Thyroid gland (tissue), 4 donors: ENCODE measurements around the gene PCBP3. TPM values are rescaled to one million over a fixed set of nuclear protein-coding genes. Genes with fewer than 3 reads are reported as not detected.
"Not testable (repeated sequence)": the region's sequence is repeated elsewhere in the genome, so short reads cannot be mapped to it uniquely, and the experiment has no call there.

Experiments
- DNase-seq, 2 donors: peaks; one replicate each; pipeline ENCODE4 v3.0.0-alpha.2; 2019
- H3K27ac ChIP-seq, 3 donors: fragments of 200-600 bp; sonication (generic); 1 replicate in 2 of 3; 2 replicates in 1 of 3; pipeline ENCODE4 v1.5.1; 2016 to 2019; ENCODE audit warnings: mild to moderate bottlenecking in 1 of 3, moderate library complexity in 1 of 3
- H3K27me3 ChIP-seq: fragments of 200-600 bp; sonication (generic); one replicate; pipeline ENCODE4 v1.5.1; 2019
- H3K36me3 ChIP-seq, 2 donors: fragments of 200-600 bp; sonication (generic); one replicate each; pipeline ENCODE4 v1.5.1; 2016 to 2019
- H3K4me1 ChIP-seq, 2 donors: fragments of 200-600 bp; sonication (generic); one replicate each; pipeline ENCODE4 v1.5.1; 2017 to 2019
- H3K4me3 ChIP-seq, 3 donors: fragments of 200-600 bp; sonication (generic); replicated peaks in 1 of 3; 1 replicate in 2 of 3; 2 replicates in 1 of 3; pipeline ENCODE4 v1.5.1; 2016; ENCODE audit warnings: mild to moderate bottlenecking in 1 of 3
- H3K9me3 ChIP-seq: fragments of 200-600 bp; sonication (generic); one replicate; pipeline ENCODE4 v1.5.1; 2017
- POLR2A ChIP-seq, 2 donors: fragments of 450-650 bp; IDR thresholded peaks; one replicate each; pipeline ENCODE4 v1.6.1; 2017; ENCODE audit warnings: antibody characterized with exemption in 2 of 2, mild to moderate bottlenecking in 2 of 2, moderate library complexity in 1 of 2
- WGBS, 2 donors: methylation state at CpG; one replicate each; pipeline ENCODE4 v1.1.5; 2017; 5-methylcytosine and 5-hydroxymethylcytosine counted together
- intact Hi-C: fragments of 100-400 bp; cut with DNase I; formaldehyde crosslinking; loops from one replicate; pipeline ENCODE4 v1.15.1; 2023
- total RNA-seq, 4 donors: library from RNA; depleted of rRNA; stranded (reverse); fragments of >200 nt; gene quantifications; one replicate each; pipeline ENCODE4 v1.2.3, GENCODE V29; 2016
- TF ChIP-seq, protein P1 (sequence below), 6 experiments: fragments of 200-600 bp in 3 of 6; fragments of 450-650 bp in 3 of 6; sonication (generic) in 3 of 6; IDR thresholded peaks; one replicate each; pipeline ENCODE4 v1.5.1; 2016 to 2019; ENCODE audit warnings: antibody characterized with exemption in 6 of 6, mild to moderate bottlenecking in 2 of 6, inconsistent platforms in 1 of 6, moderate library complexity in 1 of 6

The PCBP3 gene
- total RNA-seq, 4 donors from 2014 or later: 0.33 to 0.98 (median 0.54) TPM; not detected in 1

DNA sequence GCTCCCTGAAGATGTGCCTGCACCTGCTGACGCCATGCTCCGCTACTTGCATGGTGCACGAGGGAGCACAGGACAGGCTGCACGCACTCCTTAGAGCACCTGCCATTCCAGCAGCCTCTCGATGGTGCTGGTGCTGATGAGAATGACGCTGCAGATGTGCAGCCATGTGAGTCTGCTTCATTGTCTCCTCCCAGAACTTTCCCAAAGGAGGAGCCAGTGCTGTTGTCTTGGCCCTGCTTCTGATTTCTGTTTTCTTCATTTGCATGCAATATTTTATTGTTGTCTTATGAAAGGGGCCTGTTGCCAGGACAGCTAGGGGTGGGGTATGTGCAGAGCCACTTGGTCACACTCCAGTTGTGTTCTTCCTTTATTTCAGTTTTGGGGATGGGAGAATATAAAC is 70.1 kb downstream of the PCBP3 start:
- no peak for DNase-seq
- intact Hi-C loops: no loop called here
- Histone ChIP-seq H3K4me3 (no peak overlapping the region), H3K36me3 (no peaks in the 10 kb centered on the region), H3K4me1 (no peaks in the 10 kb centered on the region), H3K27ac (no peak overlapping the region), H3K27me3 (no peaks in the 10 kb centered on the region), H3K9me3 (no peaks in the 10 kb centered on the region)
- TF ChIP-seq, protein P1, sequence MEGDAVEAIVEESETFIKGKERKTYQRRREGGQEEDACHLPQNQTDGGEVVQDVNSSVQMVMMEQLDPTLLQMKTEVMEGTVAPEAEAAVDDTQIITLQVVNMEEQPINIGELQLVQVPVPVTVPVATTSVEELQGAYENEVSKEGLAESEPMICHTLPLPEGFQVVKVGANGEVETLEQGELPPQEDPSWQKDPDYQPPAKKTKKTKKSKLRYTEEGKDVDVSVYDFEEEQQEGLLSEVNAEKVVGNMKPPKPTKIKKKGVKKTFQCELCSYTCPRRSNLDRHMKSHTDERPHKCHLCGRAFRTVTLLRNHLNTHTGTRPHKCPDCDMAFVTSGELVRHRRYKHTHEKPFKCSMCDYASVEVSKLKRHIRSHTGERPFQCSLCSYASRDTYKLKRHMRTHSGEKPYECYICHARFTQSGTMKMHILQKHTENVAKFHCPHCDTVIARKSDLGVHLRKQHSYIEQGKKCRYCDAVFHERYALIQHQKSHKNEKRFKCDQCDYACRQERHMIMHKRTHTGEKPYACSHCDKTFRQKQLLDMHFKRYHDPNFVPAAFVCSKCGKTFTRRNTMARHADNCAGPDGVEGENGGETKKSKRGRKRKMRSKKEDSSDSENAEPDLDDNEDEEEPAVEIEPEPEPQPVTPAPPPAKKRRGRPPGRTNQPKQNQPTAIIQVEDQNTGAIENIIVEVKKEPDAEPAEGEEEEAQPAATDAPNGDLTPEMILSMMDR (IDR thresholded peaks at IDR 0.05): no peak
- TF ChIP-seq POLR2A (IDR thresholded peaks at IDR 0.05): no peak
- 53 to 75% methylated on average over 6 of the region's 6 CpGs for WGBS, 2 donors

DNA sequence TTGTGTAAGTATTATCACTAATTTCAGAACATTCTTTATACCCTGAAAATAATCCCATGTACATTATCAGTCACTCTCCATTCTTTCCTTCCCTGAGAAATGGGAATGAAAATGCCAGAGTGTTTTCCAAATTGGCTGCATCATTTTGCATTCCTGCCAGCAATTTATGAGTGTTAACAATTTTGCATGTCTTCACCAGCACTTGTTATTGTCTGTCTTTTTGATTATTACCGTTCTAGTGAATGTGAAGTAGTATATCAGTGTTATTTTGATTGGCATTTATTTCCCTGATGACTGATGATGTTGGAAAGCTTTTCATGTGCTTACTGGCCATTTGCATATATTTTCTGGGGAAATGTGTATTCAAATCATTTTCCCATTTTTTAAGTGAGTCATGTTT is 71.9 kb downstream of the PCBP3 start:
- H3K27ac ChIP-seq: no peak overlapping the region
- no peak for DNase-seq
- H3K4me3 ChIP-seq: no peak overlapping the region
- no peaks in the 10 kb centered on the region for H3K4me1 ChIP-seq
- WGBS, 2 donors: 84 to 89% methylated on average over 1 of the region's 1 CpG
- H3K36me3 ChIP-seq: no peaks in the 10 kb centered on the region
- no peaks in the 10 kb centered on the region for H3K9me3 ChIP-seq
- TF ChIP-seq, protein P1 (IDR thresholded peaks at IDR 0.05): no peak
- no peak for TF ChIP-seq POLR2A (IDR thresholded peaks at IDR 0.05)
- intact Hi-C loops: no loop called here
- H3K27me3 ChIP-seq: no peaks in the 10 kb centered on the region

DNA sequence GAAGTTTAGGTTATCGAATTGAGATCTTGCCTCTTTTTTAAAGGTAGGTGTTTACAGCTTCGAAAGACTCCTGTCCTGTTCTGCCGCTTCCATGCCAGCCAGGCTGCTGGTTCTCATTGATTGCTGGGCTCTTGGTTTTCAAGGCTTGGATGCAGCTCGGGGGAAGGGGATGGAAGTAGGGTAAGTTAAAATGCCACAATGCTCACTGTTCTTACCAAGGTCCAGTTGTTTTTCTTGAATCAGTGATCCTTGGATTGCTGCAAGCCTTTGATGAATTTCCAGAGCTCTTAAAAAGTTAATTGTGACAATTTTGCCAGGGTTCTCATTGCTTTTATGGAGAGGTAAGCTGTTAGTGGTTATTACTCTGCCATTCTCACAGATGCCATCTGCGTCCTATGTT is 74.9 kb downstream of the PCBP3 start:
- intact Hi-C loops: no loop called here
- H3K27ac ChIP-seq: no peak overlapping the region
- H3K4me1 ChIP-seq: no peaks in the 10 kb centered on the region
- no peak overlapping the region for H3K4me3 ChIP-seq
- TF ChIP-seq, protein P1 (IDR thresholded peaks at IDR 0.05): no peak
- no peak for TF ChIP-seq POLR2A (IDR thresholded peaks at IDR 0.05)
- DNase-seq: no peak
- WGBS, 2 donors: 84 to 87% methylated on average over 5 of the region's 5 CpGs
- no peaks in the 10 kb centered on the region for H3K36me3 ChIP-seq
- H3K27me3 ChIP-seq: no peaks in the 10 kb centered on the region
- H3K9me3 ChIP-seq: no peaks in the 10 kb centered on the region

DNA sequence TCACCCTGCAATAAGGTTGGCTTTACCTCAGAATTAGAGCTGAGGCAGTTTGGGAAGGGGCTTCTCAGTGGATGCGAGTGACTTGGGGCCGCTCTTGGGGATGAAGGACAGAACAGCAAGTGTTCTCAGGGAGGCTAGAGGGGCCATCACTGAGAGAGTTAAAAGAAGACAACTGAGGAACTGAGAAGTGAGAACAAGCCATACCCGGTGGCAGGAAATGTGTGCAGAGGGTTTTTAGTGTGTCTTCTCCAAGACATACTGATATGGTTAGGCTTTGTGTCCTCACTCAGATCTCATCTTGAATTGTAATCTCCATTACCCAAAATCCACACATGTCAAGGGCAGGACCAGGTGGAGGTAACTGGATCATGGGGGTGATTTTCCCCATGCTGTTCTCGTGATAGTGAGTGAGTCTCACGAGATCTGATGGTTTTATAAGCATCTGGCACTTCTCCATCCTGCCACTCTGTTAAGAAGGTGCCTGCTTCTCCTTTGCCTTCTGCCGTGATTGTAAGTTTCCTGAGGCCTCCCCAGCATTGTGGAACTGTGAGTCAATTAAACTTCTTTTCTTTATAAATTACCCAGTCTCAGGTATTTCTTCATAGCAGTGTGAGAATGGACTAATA is 75.8 kb downstream of the PCBP3 start:
- Histone ChIP-seq H3K9me3 (no peaks in the 10 kb centered on the region), H3K36me3 (no peaks in the 10 kb centered on the region), H3K4me1 (no peaks in the 10 kb centered on the region), H3K4me3 (no peak overlapping the region), H3K27ac (no peak overlapping the region), H3K27me3 (no peaks in the 10 kb centered on the region)
- DNase-seq: no peak
- 70 to 77% methylated on average over 6 of the region's 6 CpGs for WGBS, 2 donors
- intact Hi-C loops: no loop called here
- TF ChIP-seq, protein P1 (IDR thresholded peaks at IDR 0.05): no peak
- no peak for TF ChIP-seq POLR2A (IDR thresholded peaks at IDR 0.05)

DNA sequence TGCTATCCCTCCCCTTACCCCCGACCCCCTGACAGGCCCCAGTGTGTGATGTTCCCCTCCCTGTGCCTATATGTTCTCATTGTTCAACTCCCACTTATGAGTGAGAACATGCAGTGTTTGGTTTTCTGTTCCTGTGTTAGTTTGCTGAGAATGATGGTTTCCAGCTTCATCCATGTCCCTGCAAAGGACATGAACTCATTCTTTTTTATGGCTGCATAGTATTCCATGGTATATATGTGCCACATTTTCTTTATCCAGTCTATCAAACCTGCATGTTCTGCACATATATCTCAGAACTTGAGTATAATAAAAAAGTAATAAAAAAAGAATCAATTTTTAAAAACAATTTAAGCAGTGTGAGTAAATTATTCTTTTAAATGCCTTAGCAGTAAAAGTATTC is 76.7 kb downstream of the PCBP3 start:
- WGBS, 2 donors: 60 to 62% methylated on average over 1 of the region's 1 CpG
- H3K27ac ChIP-seq, H3K27me3 ChIP-seq, H3K4me3 ChIP-seq, DNase-seq, H3K9me3 ChIP-seq, H3K4me1 ChIP-seq, H3K36me3 ChIP-seq, intact Hi-C loops: not testable (repeated sequence)
